A549 (cell line): ENCODE results near the gene PPP5C. TPM values are rescaled to one million over a fixed set of nuclear protein-coding genes. Genes with fewer than 3 reads are reported as not detected.
A peak's percentile ranks its signal among the peaks of the same experiment; 100 is the strongest.

Source experiments
- ATAC-seq, 2 experiments: fragments of 200-7000 bp in 1 of 2; fragments of >200 bp in 1 of 2; cut with Nextera tagmentation in 1 of 2; cut with Tn5 transposase in 1 of 2; 3 replicates each; pipeline versions ENCODE4 v1.8.0 to v1.9.1; 2018 to 2020; ENCODE audit warnings: mild to moderate bottlenecking in 1 of 2, moderate library complexity in 1 of 2
- CTCF ChIA-PET: fragments of 300-600 bp; sonication (Branson Sonifier 250); formaldehyde crosslinking; extraction: SDS; loops from one replicate; lab custom pipeline; 2021; ENCODE audit warnings: antibody characterized with exemption, inconsistent platforms; lab: Yijun Ruan, JAX
- POLR2A ChIA-PET: fragments of 350-600 bp; formaldehyde crosslinking; extraction: SDS; loops from one replicate; lab custom pipeline; 2021; ENCODE audit warnings: antibody characterized with exemption, inconsistent platforms; lab: Yijun Ruan, JAX
- DNase-seq, 2 experiments: peaks; one replicate each; pipeline versions ENCODE4 v3.0.0 to v3.0.0-alpha.2; 2011 to 2016; ENCODE audit warnings: low read depth in 1 of 2, low spot score in 1 of 2
- FAIRE-seq: peaks from 2 replicates; lab custom pipeline; 2011; peaks lifted over from hg19 to GRCh38; lab: Jason Lieb, UNC
- H3K27ac ChIP-seq, 2 experiments: fragments of >200 bp; sonication (Bioruptor Twin); formaldehyde crosslinking; 3 replicates each; pipeline ENCODE4 v1.5.1; 2016 to 2017
- H3K4me1 ChIP-seq: fragments of >200 bp; sonication (Bioruptor Twin); formaldehyde crosslinking; 3 replicates; pipeline ENCODE4 v1.6.1; 2016
- H3K4me2 ChIP-seq: fragments of >200 bp; sonication (Bioruptor Twin); formaldehyde crosslinking; 3 replicates; pipeline ENCODE4 v1.6.1; 2016
- H3K4me3 ChIP-seq: fragments of >200 bp; sonication (Bioruptor Twin); formaldehyde crosslinking; 3 replicates; pipeline ENCODE4 v1.5.1; 2016
- H3K9me3 ChIP-seq: fragments of >200 bp; sonication (Bioruptor Twin); formaldehyde crosslinking; 3 replicates; pipeline ENCODE4 v1.6.1; 2016
- CHD4 ChIP-seq: fragments of 200-600 bp; sonication (generic); IDR thresholded peaks from 2 replicates; pipeline ENCODE4 v1.6.1; 2016; ENCODE audit warnings: antibody characterized with exemption, mild to moderate bottlenecking, borderline replicate concordance
- HEYL ChIP-seq: fragments of 250-450 bp; sonication (Bioruptor Pico); IDR thresholded peaks from 2 replicates; pipeline ENCODE4 v1.8.0; 2021; ENCODE audit warnings: mild to moderate bottlenecking, moderate library complexity
- HOXB5 ChIP-seq: fragments of 250-450 bp; sonication (Bioruptor Pico); IDR thresholded peaks from 2 replicates; pipeline ENCODE4 v1.5.0; 2020; ENCODE audit warnings: mild to moderate bottlenecking, moderate library complexity
- SMC3 ChIP-seq: fragments of >200 bp; sonication (Bioruptor Twin); formaldehyde crosslinking; IDR thresholded peaks from 3 replicates; pipeline ENCODE4 v1.6.1; 2018; ENCODE audit warnings: inconsistent platforms
- TP53 ChIP-seq: fragments of 250-450 bp; sonication (Bioruptor Pico); IDR thresholded peaks from 2 replicates; pipeline ENCODE4 v1.5.0; 2021; ENCODE audit warnings: mild to moderate bottlenecking, moderate library complexity
- ZFP36 ChIP-seq: fragments of 450-650 bp; IDR thresholded peaks from 2 replicates; pipeline ENCODE4 v1.6.1; 2014; ENCODE audit warnings: borderline replicate concordance; ENCODE audit not compliant: partially characterized antibody
- WGBS: methylation state at CpG from one replicate; pipeline ENCODE4 v1.1.6; 2017; ENCODE audit errors: missing lambda C conversion rate; 5-methylcytosine and 5-hydroxymethylcytosine counted together
- polyA plus RNA-seq, 4 experiments: library from polyadenylated mRNA; depleted of rRNA in 3 of 4; stranded (reverse); fragments of >200 nt; fragmentation: RNase III in 1 of 4; extraction: RNeasy Plus Mini Kit Qiagen cat#74134 plus additional on column Dnase treatment in 1 of 4; gene quantifications; 2 replicates in 3 of 4; 3 replicates in 1 of 4; pipeline ENCODE4 v1.2.3, GENCODE V29; 2011 to 2017
- TF ChIP-seq, protein P1 (sequence below): fragments of 250-450 bp; sonication (Bioruptor Pico); IDR thresholded peaks from 2 replicates; pipeline ENCODE4 v1.5.0; 2020; ENCODE audit warnings: low read depth, mild to moderate bottlenecking, moderate library complexity
- TF ChIP-seq, protein P2 (sequence below): fragments of >200 bp; sonication (Bioruptor Twin); formaldehyde crosslinking; IDR thresholded peaks from 2 replicates; pipeline ENCODE4 v1.6.1; 2016
- TF ChIP-seq, protein P3 (sequence below): IDR thresholded peaks from 2 replicates; pipeline ENCODE4 v1.6.1; 2012; ENCODE audit warnings: low read depth, borderline replicate concordance
- TF ChIP-seq, protein P4 (sequence below): fragments of >200 bp; sonication (Bioruptor Twin); formaldehyde crosslinking; IDR thresholded peaks from 3 replicates; pipeline ENCODE4 v1.6.1; 2016

The PPP5C gene
- polyA plus RNA-seq, 2 of the 4 experiments (the other 2 are of a cell fraction) = 94.2 to 107 TPM

DNA sequence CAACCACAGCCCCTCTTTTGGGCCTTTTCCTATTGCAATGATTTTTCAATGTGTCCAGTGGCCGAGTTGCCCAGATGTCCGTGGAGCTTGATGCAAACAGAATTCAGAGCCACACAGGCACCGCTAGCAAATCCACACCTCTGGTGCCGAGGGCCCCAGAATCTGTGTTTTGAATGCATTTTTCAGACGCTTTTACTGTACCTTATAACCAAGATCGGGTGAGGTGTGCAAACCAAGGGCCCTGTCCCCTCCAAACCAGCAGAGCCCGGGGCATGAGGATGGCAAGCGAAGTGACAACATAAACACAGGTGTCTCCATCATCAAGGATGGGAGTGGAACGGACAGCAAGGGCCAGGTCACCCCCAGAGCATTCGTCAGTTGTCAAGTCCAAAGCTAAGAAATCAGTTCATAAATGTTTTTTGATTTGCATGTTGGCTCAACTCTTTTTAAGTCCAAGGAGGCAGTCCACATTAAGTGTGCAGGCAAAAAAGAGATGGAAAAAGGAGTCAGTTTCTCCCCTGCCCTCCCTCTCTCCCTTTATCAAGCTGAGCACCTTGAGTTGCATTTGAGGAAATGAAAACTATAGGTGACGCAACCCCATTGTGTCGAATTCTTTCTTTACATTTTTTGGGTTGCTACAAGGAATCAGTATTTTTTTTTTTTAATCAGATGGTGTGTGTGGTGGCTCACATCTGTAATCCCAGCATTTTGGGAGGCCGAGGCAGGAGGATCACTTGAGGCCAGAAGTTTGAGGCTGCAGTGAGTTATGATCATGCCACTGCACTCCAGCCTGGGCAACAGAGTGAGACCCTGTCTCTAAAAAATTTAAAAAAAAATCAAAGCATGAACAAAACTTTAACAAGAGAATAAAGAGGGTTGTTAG is 63.6 kb downstream of the PPP5C start:
- TF ChIP-seq, protein P1, sequence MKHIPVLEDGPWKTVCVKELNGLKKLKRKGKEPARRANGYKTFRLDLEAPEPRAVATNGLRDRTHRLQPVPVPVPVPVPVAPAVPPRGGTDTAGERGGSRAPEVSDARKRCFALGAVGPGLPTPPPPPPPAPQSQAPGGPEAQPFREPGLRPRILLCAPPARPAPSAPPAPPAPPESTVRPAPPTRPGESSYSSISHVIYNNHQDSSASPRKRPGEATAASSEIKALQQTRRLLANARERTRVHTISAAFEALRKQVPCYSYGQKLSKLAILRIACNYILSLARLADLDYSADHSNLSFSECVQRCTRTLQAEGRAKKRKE (CRISPR knock-in tag) = no peak
- TF ChIP-seq TP53 (CRISPR knock-in tag) (no peak), HOXB5 (CRISPR knock-in tag) (no peak), HEYL (CRISPR knock-in tag) (no peak), CHD4 (no peak), SMC3 (no peak)
- TF ChIP-seq, protein P2, sequence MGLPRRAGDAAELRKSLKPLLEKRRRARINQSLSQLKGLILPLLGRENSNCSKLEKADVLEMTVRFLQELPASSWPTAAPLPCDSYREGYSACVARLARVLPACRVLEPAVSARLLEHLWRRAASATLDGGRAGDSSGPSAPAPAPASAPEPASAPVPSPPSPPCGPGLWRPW = no peak
- CTCF ChIA-PET = interaction anchor here (0.6 to 22.6 kb wide), 12 partner anchors 8 to 1192 kb away, joined by 3 to 501 read pairs (median 4); partner anchors contain the start of gene PNMA8A
- no peak for FAIRE-seq
- 84% methylated on average over 13 of the region's 13 CpGs for WGBS
- H3K27ac ChIP-seq = no peak overlapping the region
- no peak overlapping the region for H3K4me3 ChIP-seq
- no peak for DNase-seq
- no peak for ATAC-seq
- H3K4me2 ChIP-seq = no peak overlapping the region
- POLR2A ChIA-PET = no interaction called here
- no peaks in the 10 kb centered on the region for H3K4me1 ChIP-seq
- no peaks in the 10 kb centered on the region for H3K9me3 ChIP-seq

DNA sequence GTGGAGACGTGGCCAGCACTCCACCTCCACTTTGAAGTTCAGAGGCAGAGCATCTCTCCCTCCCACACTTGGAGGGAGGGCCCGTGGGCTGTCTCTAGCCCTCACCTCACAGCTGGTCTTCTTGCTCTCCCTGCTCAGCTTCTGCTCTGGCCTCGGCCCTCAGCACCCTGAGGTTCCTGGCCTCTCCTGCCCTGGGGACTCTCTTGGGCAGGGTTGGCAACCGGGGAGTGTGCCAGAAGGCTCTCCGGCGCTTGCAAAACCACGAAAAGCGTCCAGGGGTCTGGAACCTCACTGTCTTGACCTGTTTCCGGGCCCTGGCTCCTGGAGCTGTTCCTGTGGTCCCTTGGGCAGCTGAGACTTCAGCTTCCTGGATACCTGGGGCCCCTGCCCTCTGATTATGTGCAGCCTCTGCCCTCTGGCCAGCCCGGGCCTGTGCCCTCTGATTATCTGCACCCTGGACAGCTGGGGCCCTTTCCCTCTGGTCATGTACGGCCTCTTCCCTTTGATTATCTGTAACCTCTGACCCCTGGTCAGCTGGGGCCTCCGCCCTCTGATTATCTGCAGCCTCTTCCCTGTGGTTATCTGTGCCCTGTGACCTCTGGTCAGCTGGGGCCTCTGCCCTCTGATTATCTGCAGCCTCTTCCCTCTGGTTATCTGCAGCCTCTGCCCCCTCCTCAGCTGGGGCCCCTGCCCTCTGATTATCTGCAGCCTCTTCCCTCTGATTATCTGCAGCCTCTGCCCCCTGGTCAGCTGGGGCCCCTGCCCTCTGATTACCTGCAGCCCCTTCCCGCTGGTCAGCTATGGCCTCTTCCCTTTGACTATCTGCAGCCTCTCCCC is 64.4 kb downstream of the PPP5C start:
- FAIRE-seq = no peak
- TF ChIP-seq, protein P3, sequence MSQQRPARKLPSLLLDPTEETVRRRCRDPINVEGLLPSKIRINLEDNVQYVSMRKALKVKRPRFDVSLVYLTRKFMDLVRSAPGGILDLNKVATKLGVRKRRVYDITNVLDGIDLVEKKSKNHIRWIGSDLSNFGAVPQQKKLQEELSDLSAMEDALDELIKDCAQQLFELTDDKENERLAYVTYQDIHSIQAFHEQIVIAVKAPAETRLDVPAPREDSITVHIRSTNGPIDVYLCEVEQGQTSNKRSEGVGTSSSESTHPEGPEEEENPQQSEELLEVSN = no peak
- peak; percentile 61 for TF ChIP-seq ZFP36
- TF ChIP-seq, all 56 proteins: peak for 1
- WGBS = 80% methylated on average over 13 of the region's 13 CpGs
- Histone ChIP-seq H3K27ac (no peak overlapping the region), H3K4me2 (no peak overlapping the region), H3K4me1 (peaks cover 6% of the 10 kb centered on the region; the same call in 1 of the 3 replicates), H3K9me3 (no peaks in the 10 kb centered on the region), H3K4me3 (no peak overlapping the region)
- ChIA-PET CTCF (interaction anchor here (0.7 to 22.6 kb wide), 10 partner anchors 9 to 334 kb away, joined by 3 to 501 read pairs (median 5); partner anchors contain the start of gene PNMA8A), POLR2A (no interaction called here)
- ATAC-seq (no peak), DNase-seq (no peak)

DNA sequence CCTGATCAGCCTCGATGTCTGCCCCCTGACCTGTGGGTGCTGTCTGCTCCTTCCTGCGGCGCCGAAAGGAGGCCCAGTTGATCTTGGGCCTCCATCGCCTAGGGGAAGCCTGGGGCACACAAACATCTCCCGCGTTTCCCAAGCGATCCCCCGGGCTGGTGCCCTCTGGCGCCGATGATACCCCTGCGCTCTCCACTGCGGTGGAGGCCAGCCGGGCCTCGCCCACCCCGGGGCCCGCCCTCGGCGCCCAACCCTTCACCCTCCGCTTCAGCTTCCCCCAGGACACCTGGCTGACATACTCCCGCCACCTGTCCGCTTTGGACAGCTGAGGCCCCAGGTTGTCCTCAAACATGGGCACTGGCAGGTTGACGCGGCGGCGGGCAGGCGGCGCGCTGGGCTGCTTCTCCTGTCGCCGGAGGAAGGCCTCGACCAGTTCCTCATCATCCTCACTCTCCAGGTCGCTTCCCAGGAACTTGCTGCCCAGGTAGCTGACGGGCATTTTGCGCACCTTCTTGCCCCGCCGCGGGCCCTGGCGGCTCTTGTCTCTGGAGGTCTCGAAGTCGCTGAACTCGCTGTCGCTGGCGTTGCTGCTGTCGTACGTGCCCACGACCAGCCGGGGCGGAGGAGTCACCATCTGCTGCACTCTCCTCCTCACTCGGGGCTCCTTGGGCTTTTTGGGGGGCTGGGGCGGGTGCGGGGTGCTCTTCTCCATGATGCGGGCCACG is 65.2 kb downstream of the PPP5C start:
- DNase-seq = no peak
- Histone ChIP-seq H3K4me1 (peaks cover 9% of the 10 kb centered on the region; the same call in 2 of the 3 replicates), H3K9me3 (no peaks in the 10 kb centered on the region), H3K27ac (no peak overlapping the region), H3K4me2 (no peak overlapping the region), H3K4me3 (no peak overlapping the region)
- TF ChIP-seq, protein P4, sequence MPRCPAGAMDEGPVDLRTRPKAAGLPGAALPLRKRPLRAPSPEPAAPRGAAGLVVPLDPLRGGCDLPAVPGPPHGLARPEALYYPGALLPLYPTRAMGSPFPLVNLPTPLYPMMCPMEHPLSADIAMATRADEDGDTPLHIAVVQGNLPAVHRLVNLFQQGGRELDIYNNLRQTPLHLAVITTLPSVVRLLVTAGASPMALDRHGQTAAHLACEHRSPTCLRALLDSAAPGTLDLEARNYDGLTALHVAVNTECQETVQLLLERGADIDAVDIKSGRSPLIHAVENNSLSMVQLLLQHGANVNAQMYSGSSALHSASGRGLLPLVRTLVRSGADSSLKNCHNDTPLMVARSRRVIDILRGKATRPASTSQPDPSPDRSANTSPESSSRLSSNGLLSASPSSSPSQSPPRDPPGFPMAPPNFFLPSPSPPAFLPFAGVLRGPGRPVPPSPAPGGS = no peak
- no peak for TF ChIP-seq ZFP36
- FAIRE-seq = no peak
- no peak for ATAC-seq
- POLR2A ChIA-PET = no interaction called here
- WGBS = 89% methylated on average over 53 of the region's 54 CpGs
- CTCF ChIA-PET = interaction anchor here (0.7 to 22.6 kb wide), 7 partner anchors 10 to 131 kb away, joined by 4 to 501 read pairs (median 17); partner anchors contain the start of gene PNMA8A
